SU-DHL-6 (cell line): ENCODE results near the gene ZNF280B.

Experiments
- H2AFZ ChIP-seq: fragments of 200-600 bp; sonication (generic); 2 replicates; pipeline ENCODE4 v1.6.1; 2014; ENCODE audit warnings: low read depth, mild to moderate bottlenecking, moderate library complexity, mixed read lengths, antibody characterized with exemption, low read length; ENCODE audit not compliant: severe bottlenecking
- H3F3A ChIP-seq: fragments of 200-600 bp; shearing (Covaris generic); 2 replicates; pipeline ENCODE4 v1.6.0; 2016; ENCODE audit warnings: antibody characterized with exemption, mild to moderate bottlenecking; ENCODE audit not compliant: insufficient read depth
- H3K27ac ChIP-seq: fragments of 200-600 bp; sonication (generic); 2 replicates; pipeline ENCODE4 v1.5.1; 2016; ENCODE audit warnings: low read depth, mild to moderate bottlenecking, low read length, moderate library complexity, mixed read lengths
- H3K27me3 ChIP-seq: fragments of 200-600 bp; sonication (generic), shearing (Covaris generic); 2 replicates; pipeline ENCODE4 v1.6.0; 2014; ENCODE audit warnings: mild to moderate bottlenecking, low read length
- H3K36me3 ChIP-seq: fragments of 200-600 bp; sonication (generic); 2 replicates; pipeline ENCODE4 v1.6.1; 2014; ENCODE audit warnings: mild to moderate bottlenecking, low read length, mixed read lengths
- H3K4me2 ChIP-seq: fragments of 300-600, 200-600 bp; shearing (Covaris generic), sonication (generic); 2 replicates; pipeline ENCODE4 v1.6.0; 2014; ENCODE audit warnings: low read length, low read depth, mild to moderate bottlenecking; ENCODE audit not compliant: poor library complexity, severe bottlenecking
- H3K4me3 ChIP-seq: fragments of 200-600 bp; sonication (generic); 2 replicates; pipeline ENCODE4 v1.5.1; 2014; ENCODE audit warnings: antibody characterized with exemption, low read length, mild to moderate bottlenecking, mixed read lengths; ENCODE audit not compliant: insufficient read depth, poor library complexity, severe bottlenecking
- H3K79me2 ChIP-seq: fragments of 200-600 bp; sonication (generic); 2 replicates; pipeline ENCODE4 v1.6.1; 2014; ENCODE audit warnings: mild to moderate bottlenecking, low read length, moderate library complexity; ENCODE audit not compliant: insufficient read depth
- H3K9ac ChIP-seq: fragments of 200-600 bp; sonication (generic); 2 replicates; pipeline ENCODE4 v1.7.0; 2014; ENCODE audit warnings: mild to moderate bottlenecking, low read length
- H3K9me2 ChIP-seq: fragments of 200-600 bp; sonication (generic); replicated peaks from 2 replicates; pipeline ENCODE4 v1.6.1; 2014; ENCODE audit warnings: low read length; ENCODE audit not compliant: insufficient read depth
- H3K9me3 ChIP-seq: fragments of 200-600 bp; sonication (generic); 2 replicates; pipeline ENCODE4 v1.6.1; 2014; ENCODE audit warnings: low read length, mixed read lengths; ENCODE audit not compliant: insufficient read depth
- H4K20me1 ChIP-seq: fragments of 200-600 bp; sonication (generic); 2 replicates; pipeline ENCODE4 v1.6.1; 2014; ENCODE audit warnings: low read depth, mild to moderate bottlenecking, antibody characterized with exemption, low read length, moderate library complexity, mixed read lengths
- EZH2phosphoT487 ChIP-seq: fragments of 200-600 bp; sonication (generic), shearing (Covaris generic); conservative IDR thresholded peaks from 2 replicates; pipeline ENCODE4 v1.6.1; 2018; ENCODE audit warnings: mild to moderate bottlenecking, antibody characterized with exemption, low read length, moderate library complexity, mixed read lengths
- TF ChIP-seq, protein P1 (sequence below): fragments of 200-600 bp; sonication (generic); IDR thresholded peaks from one replicate; pipeline ENCODE4 v1.5.1; 2017; ENCODE audit warnings: antibody characterized with exemption, mild to moderate bottlenecking, low read length, moderate library complexity; ENCODE audit not compliant: insufficient read depth, poor library complexity, severe bottlenecking

Gene ZNF280B, protein sequence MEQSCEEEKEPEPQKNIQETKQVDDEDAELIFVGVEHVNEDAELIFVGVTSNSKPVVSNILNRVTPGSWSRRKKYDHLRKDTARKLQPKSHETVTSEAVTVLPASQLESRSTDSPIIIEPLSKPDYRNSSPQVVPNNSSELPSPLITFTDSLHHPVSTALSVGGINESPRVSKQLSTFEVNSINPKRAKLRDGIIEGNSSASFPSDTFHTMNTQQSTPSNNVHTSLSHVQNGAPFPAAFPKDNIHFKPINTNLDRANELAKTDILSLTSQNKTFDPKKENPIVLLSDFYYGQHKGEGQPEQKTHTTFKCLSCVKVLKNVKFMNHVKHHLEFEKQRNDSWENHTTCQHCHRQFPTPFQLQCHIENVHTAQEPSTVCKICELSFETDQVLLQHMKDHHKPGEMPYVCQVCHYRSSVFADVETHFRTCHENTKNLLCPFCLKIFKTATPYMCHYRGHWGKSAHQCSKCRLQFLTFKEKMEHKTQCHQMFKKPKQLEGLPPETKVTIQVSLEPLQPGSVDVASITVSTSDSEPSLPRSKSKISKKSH

DNA sequence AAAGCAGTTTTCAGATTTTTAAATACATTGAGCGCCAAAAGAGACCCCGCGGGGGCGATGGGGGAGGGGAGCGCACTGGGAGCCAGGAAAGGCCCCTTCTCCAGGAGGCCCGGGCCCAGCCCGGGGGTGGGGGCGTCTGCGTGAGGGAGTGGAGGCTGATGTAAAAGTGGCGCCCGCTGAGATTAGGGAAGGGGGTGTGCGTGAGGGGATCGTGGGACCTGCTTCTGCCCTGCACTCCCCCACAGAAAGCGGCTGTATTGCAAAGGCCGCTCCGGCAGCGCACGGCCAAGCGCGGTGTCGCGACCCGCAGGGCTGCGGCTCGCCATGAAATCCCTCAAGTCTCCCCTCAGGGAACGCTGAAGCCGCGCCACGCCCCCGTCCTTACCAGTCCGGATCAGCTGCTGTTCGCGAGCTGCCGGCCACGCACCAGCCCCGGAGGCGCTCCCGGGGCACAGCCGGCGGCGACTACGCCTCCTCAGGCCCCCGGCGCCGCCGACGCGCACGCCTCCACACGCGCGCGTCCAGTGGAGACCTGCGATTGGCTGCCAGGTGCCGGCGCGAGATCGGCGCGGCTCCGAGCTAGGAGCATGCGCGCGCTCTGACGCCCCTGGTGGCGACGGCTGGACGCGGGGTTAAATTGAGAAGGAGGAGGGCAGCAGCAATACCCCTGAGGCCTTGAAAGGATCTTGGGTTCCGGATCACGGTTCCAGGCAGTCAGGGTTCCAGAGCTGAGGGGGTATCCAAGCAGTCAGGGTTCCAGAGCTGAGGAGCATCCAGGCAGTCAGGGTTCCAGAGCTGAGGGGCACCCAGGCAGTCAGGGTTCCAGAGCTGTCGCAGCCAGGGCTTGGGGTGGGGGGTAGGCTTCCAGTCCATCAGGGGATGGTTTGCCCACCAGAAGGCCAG is at the start of gene ZNF280B:
TSS of gene ZNF280B (minus strand) at position 469 of the 903 bp plus-strand sequence. CDS start 19,344 bp downstream, outside the sequence.
- Histone ChIP-seq H4K20me1 (no peaks in the 10 kb centered on the region), H3F3A (no peaks in the 10 kb centered on the region), H2AFZ (peak within 1 kb of the TSS; percentile 94), H3K4me2 (peak within 1 kb of the TSS; percentile 81), H3K4me3 (peak within 1 kb of the TSS; percentile 77), H3K9me3 (no peaks in the 10 kb centered on the region), H3K79me2 (peaks cover 6% of the 10 kb centered on the region; the same call in 1 of the 2 replicates), H3K27me3 (no peaks in the 10 kb centered on the region), H3K36me3 (no peaks in the 10 kb centered on the region), H3K9me2 (no peaks in the 10 kb centered on the region), H3K9ac (peak within 1 kb of the TSS; percentile 79), H3K27ac (no peak within 1 kb of the TSS)
- TF ChIP-seq, protein P1, sequence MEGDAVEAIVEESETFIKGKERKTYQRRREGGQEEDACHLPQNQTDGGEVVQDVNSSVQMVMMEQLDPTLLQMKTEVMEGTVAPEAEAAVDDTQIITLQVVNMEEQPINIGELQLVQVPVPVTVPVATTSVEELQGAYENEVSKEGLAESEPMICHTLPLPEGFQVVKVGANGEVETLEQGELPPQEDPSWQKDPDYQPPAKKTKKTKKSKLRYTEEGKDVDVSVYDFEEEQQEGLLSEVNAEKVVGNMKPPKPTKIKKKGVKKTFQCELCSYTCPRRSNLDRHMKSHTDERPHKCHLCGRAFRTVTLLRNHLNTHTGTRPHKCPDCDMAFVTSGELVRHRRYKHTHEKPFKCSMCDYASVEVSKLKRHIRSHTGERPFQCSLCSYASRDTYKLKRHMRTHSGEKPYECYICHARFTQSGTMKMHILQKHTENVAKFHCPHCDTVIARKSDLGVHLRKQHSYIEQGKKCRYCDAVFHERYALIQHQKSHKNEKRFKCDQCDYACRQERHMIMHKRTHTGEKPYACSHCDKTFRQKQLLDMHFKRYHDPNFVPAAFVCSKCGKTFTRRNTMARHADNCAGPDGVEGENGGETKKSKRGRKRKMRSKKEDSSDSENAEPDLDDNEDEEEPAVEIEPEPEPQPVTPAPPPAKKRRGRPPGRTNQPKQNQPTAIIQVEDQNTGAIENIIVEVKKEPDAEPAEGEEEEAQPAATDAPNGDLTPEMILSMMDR: peak; percentile 24
- TF ChIP-seq EZH2phosphoT487: no peak

DNA sequence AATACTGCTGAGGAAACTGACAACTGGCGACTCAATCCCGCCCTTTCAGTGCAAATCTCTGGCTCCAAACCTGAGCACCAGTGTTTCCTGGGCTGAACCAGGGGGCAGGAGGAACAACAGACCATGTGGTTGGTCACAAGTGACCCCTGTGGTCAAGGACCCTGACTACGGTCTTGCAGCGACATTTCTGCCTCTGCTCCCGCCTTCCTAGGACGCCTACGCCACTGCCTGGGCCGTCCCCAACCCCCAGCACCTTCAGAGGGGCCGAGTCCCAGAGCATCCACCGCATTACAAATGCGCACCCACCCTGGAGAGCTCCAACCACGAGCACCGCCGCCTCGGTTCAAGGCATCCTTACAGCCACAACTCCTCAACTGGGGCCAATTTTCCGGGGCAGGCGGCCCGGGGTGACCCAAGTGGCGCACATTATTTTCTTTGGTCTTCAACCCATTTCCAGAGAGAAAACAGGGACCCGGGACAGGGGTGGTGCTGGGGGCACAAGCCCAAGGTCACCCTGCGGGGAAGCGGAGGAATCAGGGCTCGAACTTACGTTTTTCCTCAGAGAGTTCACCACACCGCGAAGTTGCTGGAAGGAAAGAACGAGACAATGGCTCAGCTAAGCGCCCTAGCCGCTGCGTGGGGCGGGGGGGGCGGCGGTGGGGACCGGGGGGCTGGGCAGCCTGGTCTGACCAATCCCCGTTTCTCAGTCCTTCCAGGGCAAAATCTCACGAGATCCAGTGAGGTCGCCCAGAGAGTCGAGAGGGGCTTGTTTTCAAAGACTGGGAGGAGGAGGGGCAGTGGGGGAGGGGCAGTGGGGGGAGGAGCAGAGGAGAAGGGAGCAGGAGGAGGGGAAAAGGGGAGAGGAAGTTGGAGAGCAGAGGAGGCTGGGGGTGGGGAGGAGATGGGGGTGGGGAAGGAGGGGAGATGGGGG is 48.7 kb upstream of the ZNF280B start:
- H3K4me3 ChIP-seq: no peak overlapping the region
- H3K9ac ChIP-seq: no peak overlapping the region
- no peaks in the 10 kb centered on the region for H3K9me3 ChIP-seq
- no peaks in the 10 kb centered on the region for H4K20me1 ChIP-seq
- no peaks in the 10 kb centered on the region for H3K27me3 ChIP-seq
- H3K36me3 ChIP-seq: no peaks in the 10 kb centered on the region
- no peak overlapping the region for H2AFZ ChIP-seq
- TF ChIP-seq, protein P1: no peak
- no peak for TF ChIP-seq EZH2phosphoT487
- no peaks in the 10 kb centered on the region for H3F3A ChIP-seq
- H3K9me2 ChIP-seq: no peaks in the 10 kb centered on the region
- H3K4me2 ChIP-seq: no peak overlapping the region
- no peak overlapping the region for H3K27ac ChIP-seq
- no peaks in the 10 kb centered on the region for H3K79me2 ChIP-seq

DNA sequence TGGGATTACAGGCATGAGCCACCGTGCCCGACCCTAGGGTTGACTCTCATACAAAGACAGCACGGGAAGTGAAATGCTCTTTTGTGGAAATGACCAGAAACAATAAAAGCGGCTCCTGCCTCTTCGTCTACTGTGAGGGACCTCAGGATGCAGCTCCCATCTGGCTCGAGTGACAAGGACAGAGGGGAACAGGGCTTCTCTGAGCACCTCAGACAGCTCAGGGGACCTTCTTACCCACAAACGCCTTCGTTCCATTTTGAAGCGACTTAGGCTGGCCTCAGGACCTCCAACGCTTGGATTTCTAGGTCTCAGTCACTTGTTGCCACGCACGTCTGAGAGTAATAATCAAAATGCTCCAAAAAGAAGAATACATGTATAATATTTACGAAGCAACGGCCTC is 48.0 kb upstream of the ZNF280B start:
- Histone ChIP-seq H3K9ac (no peak overlapping the region), H4K20me1 (no peaks in the 10 kb centered on the region), H3K4me3 (no peak overlapping the region), H3K9me3 (no peaks in the 10 kb centered on the region), H3K36me3 (no peaks in the 10 kb centered on the region), H3K9me2 (no peaks in the 10 kb centered on the region), H3K79me2 (no peaks in the 10 kb centered on the region), H3K27ac (no peak overlapping the region), H3K27me3 (no peaks in the 10 kb centered on the region), H3F3A (no peaks in the 10 kb centered on the region), H2AFZ (no peak overlapping the region), H3K4me2 (no peak overlapping the region)
- TF ChIP-seq, protein P1: no peak
- TF ChIP-seq EZH2phosphoT487: no peak
